HUES64 (cell line): ENCODE data around the gene SLC1A5. TPM values are rescaled to one million over a fixed set of nuclear protein-coding genes. Genes with fewer than 3 reads are reported as not detected.
"Not testable (repeated sequence)": the region's sequence is repeated elsewhere in the genome, so short reads cannot be mapped to it uniquely, and the experiment has no call there.

Source experiments
- H3K27ac ChIP-seq: 2 replicates; pipeline ENCODE4 v1.7.0; 2013; ENCODE audit warnings: low read depth, low read length, inconsistent platforms
- H3K27me3 ChIP-seq: 2 replicates; pipeline ENCODE4 v1.6.1; 2013; ENCODE audit warnings: mild to moderate bottlenecking, low read length; ENCODE audit not compliant: insufficient read depth
- H3K36me3 ChIP-seq: 2 replicates; pipeline ENCODE4 v1.6.1; 2013; ENCODE audit warnings: mild to moderate bottlenecking, low read length; ENCODE audit not compliant: insufficient read depth
- H3K4me1 ChIP-seq: 2 replicates; pipeline ENCODE4 v1.6.1; 2013; ENCODE audit warnings: mild to moderate bottlenecking, low read length, moderate library complexity; ENCODE audit not compliant: insufficient read depth
- H3K4me3 ChIP-seq: 2 replicates; pipeline ENCODE4 v1.5.1; 2013; ENCODE audit warnings: mild to moderate bottlenecking, low read length, moderate library complexity
- H3K9ac ChIP-seq: 2 replicates; pipeline ENCODE4 v1.6.1; 2013; ENCODE audit warnings: mild to moderate bottlenecking, low read depth, low read length
- H3K9me3 ChIP-seq: 2 replicates; pipeline ENCODE4 v1.6.1; 2013; ENCODE audit warnings: low read depth, low read length; ENCODE audit not compliant: insufficient read depth
- WGBS: fragments of 150-250, 120-280 bp; methylation state at CpG from one replicate; pipeline ENCODE4 v1.1.7; 2013; ENCODE audit warnings: missing lambda C conversion rate; 5-methylcytosine and 5-hydroxymethylcytosine counted together
- polyA plus RNA-seq, 2 experiments: library from polyadenylated mRNA; stranded (reverse); fragments of 50-300 nt; gene quantifications; one replicate each; pipeline ENCODE4 v1.2.3, GENCODE V29; 2013

The SLC1A5 gene
- polyA plus RNA-seq (2013, experiment 1 of 2): 129 TPM
- polyA plus RNA-seq (2013, experiment 2 of 2): 116 TPM

GRCh38 chr19:46788262-46788967, at the start of gene SLC1A5:
SLC1A5 (minus strand) TSS chr19:46788594; CDS start chr19:46787965, 629 bp downstream.
- Histone ChIP-seq H3K27me3 (peaks cover 3% of the 10 kb centered on the region; the same call in 1 of the 2 replicates), H3K36me3 (peaks cover 19% of the 10 kb centered on the region), H3K9me3 (no peaks in the 10 kb centered on the region), H3K27ac (peak within 1 kb of the TSS; percentile 92), H3K4me3 (peak within 1 kb of the TSS; percentile 100), H3K4me1 (peaks cover 3% of the 10 kb centered on the region), H3K9ac (peak within 1 kb of the TSS; percentile 96)
- WGBS: under 1% methylated on average over 46 of the region's 46 CpGs

- H3K36me3 ChIP-seq: peaks cover 41% of the 10 kb centered on the region
- H3K27ac ChIP-seq: no peak overlapping the region
- H3K27me3 ChIP-seq: no peaks in the 10 kb centered on the region
- no peak overlapping the region for H3K9ac ChIP-seq
- H3K4me3 ChIP-seq: no peak overlapping the region
- WGBS: 98% methylated on average over 20 of the region's 20 CpGs
- no peaks in the 10 kb centered on the region for H3K9me3 ChIP-seq
- H3K4me1 ChIP-seq: no peaks in the 10 kb centered on the region
These were observed 49.8 kb upstream of the SLC1A5 start for GRCh38 chr19:46838160-46838559.

DNA sequence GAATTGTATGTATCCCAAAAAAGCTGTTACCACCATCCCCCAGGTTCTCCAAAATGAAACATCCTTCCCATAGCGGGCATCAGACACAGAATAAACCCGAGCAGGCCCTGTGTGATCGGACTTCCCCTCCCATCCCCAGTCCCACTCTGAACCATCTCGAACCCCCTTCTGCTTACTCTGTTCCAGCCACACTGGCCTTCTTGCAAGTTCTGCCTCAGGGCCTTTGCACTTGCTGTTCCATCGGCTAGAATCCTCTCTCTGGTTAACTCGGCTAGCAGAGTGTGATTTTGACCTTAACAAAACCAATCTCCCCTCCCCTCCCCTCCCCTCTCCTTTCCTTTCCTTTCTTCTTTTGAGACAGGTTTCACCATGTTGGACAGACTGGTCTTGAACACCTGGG, 46.6 kb upstream of the SLC1A5 start:
- Histone ChIP-seq H3K9ac (no peak overlapping the region), H3K27me3 (no peaks in the 10 kb centered on the region), H3K9me3 (0 out of 2 replicates have a peak, but pooled peaks cover 2% of the 10 kb centered on the region), H3K4me1 (no peaks in the 10 kb centered on the region), H3K36me3 (peaks cover 22% of the 10 kb centered on the region), H3K27ac (no peak overlapping the region), H3K4me3 (no peak overlapping the region)
- 94% methylated on average over 6 of the region's 6 CpGs for WGBS

DNA sequence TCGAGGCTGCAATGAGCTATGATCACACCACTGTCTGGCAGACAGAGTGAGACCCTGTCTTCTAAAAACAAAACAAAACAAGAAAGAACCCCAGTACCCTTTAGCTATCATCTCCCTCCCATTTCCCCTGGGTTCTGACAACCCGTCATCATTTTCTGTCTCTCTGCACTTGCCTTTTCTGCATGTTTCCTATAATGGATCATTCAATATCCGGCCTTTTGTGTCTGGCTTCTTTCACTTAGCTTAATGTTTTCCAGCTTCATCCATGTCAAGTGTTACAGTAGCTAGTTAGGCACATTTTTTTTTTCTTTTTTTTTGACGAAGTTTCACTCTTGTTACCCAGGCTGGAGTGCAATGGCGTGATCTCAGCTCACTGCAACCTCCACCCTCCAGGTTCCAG, 45.7 kb upstream of the SLC1A5 start:
- WGBS: 84% methylated on average over 5 of the region's 5 CpGs

GRCh38 chr19:46830864-46831263, 42.5 kb upstream of the SLC1A5 start:
- Histone ChIP-seq H3K36me3 (no peaks in the 10 kb centered on the region), H3K4me3 (no peak overlapping the region)
- WGBS: 100% methylated on average over 2 of the region's 2 CpGs

More for the DNA sequence above, 45.7 kb upstream of the SLC1A5 start:
- peaks cover 14% of the 10 kb centered on the region for H3K36me3 ChIP-seq
- H3K9me3 ChIP-seq: 0 out of 2 replicates have a peak, but pooled peaks cover 2% of the 10 kb centered on the region
- H3K4me3 ChIP-seq: no peak overlapping the region
- H3K27ac ChIP-seq: no peak overlapping the region
- no peaks in the 10 kb centered on the region for H3K4me1 ChIP-seq
- no peak overlapping the region for H3K9ac ChIP-seq
- no peaks in the 10 kb centered on the region for H3K27me3 ChIP-seq

GRCh38 chr19:46828484-46828883, 40.1 kb upstream of the SLC1A5 start:
- Histone ChIP-seq H3K9ac (no peak overlapping the region), H3K9me3 (0 out of 2 replicates have a peak, but pooled peaks cover 2% of the 10 kb centered on the region), H3K4me3 (no peak overlapping the region), H3K36me3 (no peaks in the 10 kb centered on the region), H3K27ac (no peak overlapping the region), H3K27me3 (no peaks in the 10 kb centered on the region), H3K4me1 (no peaks in the 10 kb centered on the region)
- 96% methylated on average over 5 of the region's 5 CpGs for WGBS

More at GRCh38 chr19:46830864-46831263, 42.5 kb upstream of the SLC1A5 start:
- Histone ChIP-seq H3K27me3 (no peaks in the 10 kb centered on the region), H3K4me1 (no peaks in the 10 kb centered on the region), H3K9ac (no peak overlapping the region), H3K27ac (no peak overlapping the region), H3K9me3 (0 out of 2 replicates have a peak, but pooled peaks cover 2% of the 10 kb centered on the region)

GRCh38 chr19:46825731-46826055, 37.3 kb upstream of the SLC1A5 start:
- Histone ChIP-seq H3K27ac (no peak overlapping the region), H3K9ac (no peak overlapping the region), H3K27me3 (no peaks in the 10 kb centered on the region), H3K4me1 (no peaks in the 10 kb centered on the region), H3K9me3 (no peaks in the 10 kb centered on the region), H3K4me3 (no peak overlapping the region), H3K36me3 (no peaks in the 10 kb centered on the region)
- WGBS: 89% methylated on average over 4 of the region's 5 CpGs

DNA sequence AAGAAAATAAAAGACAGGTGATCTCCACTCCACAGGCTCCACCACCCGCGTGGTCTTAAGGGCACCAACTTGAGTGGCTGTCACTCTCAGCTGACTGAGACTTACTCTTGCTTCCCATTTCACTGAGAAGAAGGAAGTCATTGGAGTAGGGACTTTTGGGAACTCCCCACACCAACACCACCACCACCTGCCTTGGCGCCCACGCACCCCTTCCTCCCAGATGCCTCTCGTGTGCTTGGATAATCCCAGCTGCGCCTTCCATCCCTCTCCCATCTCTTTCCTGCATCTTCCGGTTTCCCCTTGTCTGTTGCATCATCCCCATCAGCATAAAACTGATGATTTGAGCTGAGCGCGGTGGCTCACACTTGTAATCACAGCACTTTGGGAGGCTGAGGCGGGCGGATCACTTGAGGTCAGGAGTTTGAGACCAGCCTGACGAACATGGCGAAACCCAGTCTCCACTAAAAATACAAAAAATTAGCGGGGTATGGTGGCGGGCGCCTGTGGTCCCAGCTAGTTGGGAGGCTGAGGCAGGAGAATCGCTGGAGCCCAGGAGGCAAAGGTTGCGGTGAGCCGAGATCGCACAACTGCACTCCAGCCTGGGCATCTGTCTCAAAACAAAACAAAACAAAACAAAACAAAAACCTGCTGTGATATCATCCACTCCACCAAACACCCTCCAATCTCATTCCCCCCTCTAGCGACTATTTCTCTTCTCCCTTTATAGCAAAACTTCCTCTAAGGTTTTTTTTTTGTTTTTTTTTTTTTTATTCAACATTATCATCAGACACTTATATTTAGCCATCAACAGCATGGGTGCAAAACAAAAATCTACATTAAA, 36.7 kb upstream of the SLC1A5 start:
- Histone ChIP-seq H3K4me3 (no peak overlapping the region), H3K9me3 (no peaks in the 10 kb centered on the region), H3K36me3 (no peaks in the 10 kb centered on the region), H3K27ac (no peak overlapping the region), H3K4me1 (no peaks in the 10 kb centered on the region), H3K27me3 (no peaks in the 10 kb centered on the region), H3K9ac (no peak overlapping the region)
- 89% methylated on average over 21 of the region's 21 CpGs for WGBS

DNA sequence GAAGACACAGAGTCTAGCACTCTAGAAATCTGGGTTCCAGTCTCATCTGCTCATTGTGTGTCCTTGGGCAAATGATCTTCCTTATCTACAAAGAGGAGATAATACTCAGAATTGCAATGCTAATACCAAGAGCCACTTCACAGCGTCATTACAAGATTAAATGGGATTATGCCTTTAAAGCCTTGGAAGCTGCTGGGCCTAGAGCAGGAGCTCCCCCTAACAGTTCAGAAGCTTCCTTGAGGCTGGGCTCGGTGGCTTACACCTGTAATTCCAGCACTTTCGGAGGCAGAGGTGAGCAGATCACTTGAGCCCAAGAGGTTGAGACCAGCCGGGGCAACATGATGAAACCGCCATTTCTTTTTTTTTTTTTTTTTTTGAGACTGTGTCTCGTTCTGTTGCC, 34.7 kb upstream of the SLC1A5 start:
- Histone ChIP-seq H3K36me3 (no peaks in the 10 kb centered on the region), H3K27me3 (no peaks in the 10 kb centered on the region), H3K27ac (no peak overlapping the region), H3K9ac (no peak overlapping the region), H3K9me3 (no peaks in the 10 kb centered on the region), H3K4me3 (no peak overlapping the region), H3K4me1 (no peaks in the 10 kb centered on the region)
- 87% methylated on average over 5 of the region's 6 CpGs for WGBS

DNA sequence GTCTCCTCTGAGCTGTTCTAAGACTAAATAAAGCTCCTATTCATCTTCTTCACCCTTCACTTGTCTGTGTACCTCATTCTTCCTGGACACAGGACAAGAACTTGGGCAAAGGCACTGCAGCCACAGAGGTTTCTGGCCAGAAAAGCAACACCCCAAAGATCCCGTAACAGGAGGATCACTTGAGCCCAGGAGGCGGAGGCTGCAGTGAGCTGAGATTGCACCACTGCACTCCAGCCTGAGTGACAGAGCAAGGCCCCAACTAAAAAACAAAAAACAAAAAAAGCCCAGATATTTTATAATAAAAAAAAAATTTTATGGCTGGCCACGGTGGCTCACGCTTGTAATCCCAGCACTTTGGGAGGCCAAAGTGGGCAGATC, 34.0 kb upstream of the SLC1A5 start:
- WGBS: 98% methylated on average over 4 of the region's 4 CpGs
- H3K4me3 ChIP-seq, H3K4me1 ChIP-seq, H3K27me3 ChIP-seq, H3K9me3 ChIP-seq, H3K9ac ChIP-seq, H3K36me3 ChIP-seq, H3K27ac ChIP-seq: not testable (repeated sequence)
